GM19467 (cell line): ENCODE measurements around the gene RAB13.
A peak's percentile ranks its signal among the peaks of the same experiment; 100 is the strongest.

Experiments
- ATAC-seq: cut with Tn5 transposase; IDR thresholded peaks from one replicate; pipeline ENCODE4 v1.9.1; 2021; ENCODE audit warnings: mild to moderate bottlenecking, moderate library complexity; ENCODE audit not compliant: unreplicated experiment

RAB13 gene

GRCh38 chr1:153957744-153958110 lies 28.4 kb downstream of the RAB13 start:
- peak; percentile 14 for ATAC-seq

GRCh38 chr1:153956997-153957715 lies 29.0 kb downstream of the RAB13 start:
- no peak for ATAC-seq

GRCh38 chr1:153954826-153955225 lies 31.3 kb downstream of the RAB13 start:
- ATAC-seq: no peak

GRCh38 chr1:153953859-153954365 lies 32.2 kb downstream of the RAB13 start:
- ATAC-seq: no peak

- no peak for ATAC-seq
Observed at GRCh38 chr1:153951801-153952200, 34.3 kb downstream of the RAB13 start.

- no peak for ATAC-seq
Observed at GRCh38 chr1:153951183-153951582, 35.0 kb downstream of the RAB13 start.

- peak; percentile 62 for ATAC-seq
Observed at GRCh38 chr1:153946622-153947241, 39.4 kb downstream of the RAB13 start, which contains the start of gene DENND4B. DENND4B (minus strand) TSS chr1:153946718; CDS start chr1:153944374, 2,344 bp downstream.

GRCh38 chr1:153945795-153946621 lies 40.1 kb downstream of the RAB13 start:
- peak; percentile 53 for ATAC-seq

- ATAC-seq: no peak
Observed at GRCh38 chr1:153945131-153945794, 40.9 kb downstream of the RAB13 start.

- ATAC-seq: no peak
Observed at GRCh38 chr1:153944827-153945117, 41.4 kb downstream of the RAB13 start.

GRCh38 chr1:153944005-153944826 lies 41.9 kb downstream of the RAB13 start:
- ATAC-seq: no peak

GRCh38 chr1:153942766-153943549 lies 43.2 kb downstream of the RAB13 start:
- no peak for ATAC-seq

GRCh38 chr1:153941826-153942725 lies 44.1 kb downstream of the RAB13 start:
- no peak for ATAC-seq

- no peak for ATAC-seq
Observed at GRCh38 chr1:153940756-153941155, 45.4 kb downstream of the RAB13 start.

GRCh38 chr1:153939476-153939875 lies 46.7 kb downstream of the RAB13 start:
- no peak for ATAC-seq

- ATAC-seq: no peak
Observed at GRCh38 chr1:153938996-153939395, 47.1 kb downstream of the RAB13 start.

GRCh38 chr1:153937331-153937730 lies 48.8 kb downstream of the RAB13 start:
- ATAC-seq: no peak

- no peak for ATAC-seq
Observed at GRCh38 chr1:153936011-153936802, 49.9 kb downstream of the RAB13 start.
